HG03039 (cell line): ENCODE measurements around the gene TMEM229B.
"Not testable (repeated sequence)": the region's sequence is repeated elsewhere in the genome, so short reads cannot be mapped to it uniquely, and the experiment has no call there.

ENCODE experiments used
- ATAC-seq: cut with Tn5 transposase; IDR thresholded peaks from one replicate; pipeline ENCODE4 v1.9.1; 2021; ENCODE audit warnings: mild to moderate bottlenecking, moderate library complexity; ENCODE audit not compliant: unreplicated experiment

TMEM229B gene

DNA sequence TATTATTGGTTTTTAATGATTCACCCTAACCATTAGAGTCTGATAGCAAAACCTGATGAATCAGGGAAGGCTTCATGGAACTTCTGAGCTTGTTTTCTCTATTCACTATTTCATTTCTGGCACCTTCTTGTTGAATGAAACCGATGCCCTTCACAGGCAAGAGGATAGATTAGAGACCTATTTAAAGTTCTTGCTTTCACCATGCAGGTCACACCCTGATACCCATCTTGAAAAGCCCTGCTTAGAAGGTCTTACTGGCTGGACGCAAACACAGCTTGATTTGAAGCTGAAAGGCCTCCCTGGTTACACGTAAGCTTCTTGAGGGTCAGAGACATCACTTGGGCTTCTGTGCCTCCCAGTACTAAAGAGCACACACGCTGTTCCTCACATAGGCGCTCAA is 29.2 kb downstream of the TMEM229B start:
- no peak for ATAC-seq

DNA sequence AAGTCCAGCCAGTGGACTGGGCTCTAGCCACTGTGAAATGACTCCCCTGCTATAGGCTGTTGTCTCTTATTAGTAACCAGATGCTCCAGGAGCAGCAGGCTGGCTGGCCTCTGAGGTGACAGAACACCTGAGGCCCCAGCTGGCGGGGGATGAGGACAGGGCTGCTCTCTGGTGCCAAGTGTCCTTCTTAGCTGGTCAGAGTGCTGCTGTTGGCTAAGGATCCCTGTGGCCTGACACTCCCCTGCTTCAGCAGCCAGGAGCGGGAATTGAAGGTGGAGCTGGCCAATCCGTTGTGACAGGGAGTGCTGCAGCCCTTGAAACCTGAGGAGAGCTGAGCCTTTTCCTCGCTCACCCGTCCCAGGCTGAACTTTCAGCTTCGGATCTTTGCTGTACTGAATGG is 30.7 kb downstream of the TMEM229B start:
- no peak for ATAC-seq

DNA sequence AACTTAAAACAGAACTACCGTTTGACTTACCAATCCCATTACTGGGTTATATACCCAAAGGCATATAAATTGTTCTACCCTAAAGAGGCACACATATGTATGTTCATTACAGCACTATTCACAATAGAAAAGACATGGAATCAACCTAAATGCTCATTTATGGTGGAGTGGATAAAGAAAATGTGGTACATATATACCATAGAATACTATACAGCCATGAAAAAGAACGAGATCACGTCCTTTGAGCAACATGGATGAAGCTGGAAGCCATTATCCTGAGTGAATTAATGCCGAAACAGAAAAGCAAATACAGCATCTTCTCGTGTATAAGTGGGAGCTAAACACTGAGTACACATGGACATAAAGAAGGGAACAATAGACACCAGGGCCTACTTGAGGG is 31.8 kb downstream of the TMEM229B start:
- no peak for ATAC-seq

DNA sequence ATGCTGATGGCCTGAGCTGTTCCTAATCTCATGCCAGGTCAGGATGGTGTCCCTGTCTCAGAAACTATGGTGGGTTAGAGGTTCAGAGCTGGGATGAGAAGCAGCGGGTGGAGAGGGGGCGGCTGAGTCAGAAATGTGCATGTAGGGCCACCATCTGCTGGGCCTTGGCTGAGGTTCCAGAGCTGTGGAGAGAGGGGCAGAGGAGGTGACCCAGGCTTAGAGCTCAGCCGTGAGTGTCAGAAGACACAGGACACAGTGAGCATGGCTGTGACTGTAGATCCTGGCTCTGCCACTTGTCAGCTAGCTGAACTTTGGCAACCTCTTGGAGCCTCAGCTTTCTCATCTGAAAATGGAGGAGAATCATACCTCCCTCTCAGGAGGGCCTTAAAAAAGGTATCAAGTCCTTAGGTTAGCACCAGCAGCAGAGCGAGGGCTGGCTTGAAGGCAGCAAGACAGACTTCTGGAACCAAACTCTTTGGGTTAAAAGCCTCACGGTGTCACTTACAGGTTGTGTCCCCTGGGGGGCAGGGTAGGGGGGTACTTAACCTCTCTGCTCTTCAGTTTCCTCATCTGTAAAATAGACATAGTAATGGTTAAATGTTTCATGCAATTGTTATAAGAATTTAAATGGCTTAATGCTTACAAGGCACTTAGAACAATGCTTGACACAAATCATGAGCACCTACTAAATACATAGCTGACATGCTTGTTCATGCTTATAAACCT is 34.8 kb downstream of the TMEM229B start:
- no peak for ATAC-seq

DNA sequence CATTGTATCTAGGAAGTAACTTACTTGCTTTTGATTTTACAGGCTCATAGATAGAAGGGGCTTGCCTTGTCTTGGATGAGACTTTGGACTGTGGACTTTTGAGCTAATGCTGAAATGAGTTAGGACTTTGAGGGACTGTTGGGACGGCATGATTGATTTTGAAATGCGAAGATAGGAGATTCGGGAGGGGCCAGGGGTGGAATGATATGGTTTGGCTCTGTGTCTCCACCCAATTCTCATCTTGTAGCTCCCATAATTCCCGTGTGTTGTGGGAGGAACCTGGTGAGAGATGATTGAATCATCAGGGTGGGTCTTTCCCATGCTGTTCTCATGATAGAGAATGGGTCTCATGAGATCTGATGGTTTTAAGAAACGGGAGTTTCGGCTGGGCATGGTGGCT is 36.9 kb downstream of the TMEM229B start:
- not testable (repeated sequence) for ATAC-seq

DNA sequence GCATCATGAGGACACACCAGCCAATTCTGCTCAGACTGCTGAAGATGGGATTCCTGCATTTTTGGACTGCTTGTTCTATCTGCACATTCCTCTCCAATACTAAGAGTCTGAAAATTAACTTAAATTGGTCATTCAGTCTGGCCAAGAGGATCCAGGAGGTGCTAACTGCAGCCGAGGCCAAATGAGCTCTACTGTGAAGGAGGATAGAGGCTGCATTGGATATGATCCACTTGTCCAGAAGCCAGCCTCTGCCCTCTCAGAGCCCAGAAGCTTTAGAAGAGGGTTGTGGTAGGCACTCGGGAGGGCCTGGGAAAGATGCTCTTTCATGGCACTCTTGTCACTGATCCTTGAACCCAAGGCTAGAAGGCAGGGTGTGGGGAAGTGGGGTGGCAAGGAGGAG is 39.4 kb downstream of the TMEM229B start:
- no peak for ATAC-seq

DNA sequence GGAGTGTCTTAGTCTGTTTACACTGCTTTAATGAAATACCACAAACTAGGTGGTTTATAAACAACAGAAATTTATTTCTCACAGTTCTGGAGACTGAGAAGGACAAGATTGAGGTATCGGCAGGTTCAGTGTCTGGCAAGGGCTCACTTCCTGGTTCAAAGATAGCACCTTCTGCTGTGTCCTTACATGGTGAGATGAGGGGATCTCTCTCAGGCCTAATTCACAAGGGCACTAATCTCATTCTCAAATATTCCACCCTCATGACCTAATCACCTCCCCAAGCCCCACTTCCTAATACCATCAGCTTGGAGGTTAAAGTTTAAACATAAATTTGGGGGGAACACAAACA is 41.5 kb downstream of the TMEM229B start:
- no peak for ATAC-seq

DNA sequence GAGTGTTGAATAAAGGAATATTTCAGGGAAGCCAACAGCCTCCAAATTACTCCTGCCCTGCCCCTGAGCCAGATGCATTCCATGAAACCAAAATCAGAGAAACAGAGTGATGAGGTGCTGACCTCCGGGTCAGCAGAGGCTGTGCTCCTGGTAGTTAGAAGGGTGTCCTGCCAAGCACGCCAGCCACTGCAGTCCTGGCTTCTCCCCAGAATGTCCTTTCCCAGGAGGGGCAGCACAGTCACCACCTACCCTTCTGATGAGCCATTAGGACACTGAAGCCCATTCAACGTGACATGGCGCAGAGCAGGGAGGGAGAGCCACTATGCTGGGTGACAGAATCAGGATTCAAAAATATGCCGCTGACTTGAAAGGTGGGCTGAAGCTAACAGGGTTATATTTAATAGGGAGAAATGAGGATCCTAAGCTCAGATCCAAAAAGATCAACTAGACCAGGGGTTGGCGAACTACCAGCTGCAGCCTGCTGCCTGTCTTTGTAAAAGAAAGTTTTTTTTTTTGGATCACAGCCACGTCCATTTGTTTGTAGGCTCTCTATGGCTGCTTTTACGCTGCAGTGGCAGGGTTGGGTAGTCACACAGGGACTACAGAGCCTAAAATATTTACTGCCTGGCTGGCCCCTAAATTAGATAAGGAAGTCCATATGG is 42.0 kb downstream of the TMEM229B start:
- ATAC-seq, result no peak

DNA sequence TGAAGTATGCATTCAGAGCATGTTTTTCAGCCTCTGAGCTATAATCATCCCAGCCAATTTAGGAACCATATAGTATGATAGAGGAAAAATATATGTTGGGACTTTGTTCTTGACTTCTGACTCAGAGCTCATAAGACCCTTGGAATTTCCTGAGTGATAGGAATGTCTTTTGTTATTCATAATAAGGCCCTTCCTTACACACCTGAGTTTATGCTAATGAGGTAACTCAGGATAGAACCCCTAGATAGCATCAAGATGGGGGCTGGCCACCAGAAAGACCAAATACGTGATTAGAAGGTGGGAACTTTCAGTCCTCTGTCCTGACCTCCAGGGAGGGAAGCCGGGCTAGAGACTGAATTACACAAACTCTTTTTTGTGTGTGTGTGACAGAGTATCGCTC is 44.1 kb downstream of the TMEM229B start:
- ATAC-seq, result no peak

DNA sequence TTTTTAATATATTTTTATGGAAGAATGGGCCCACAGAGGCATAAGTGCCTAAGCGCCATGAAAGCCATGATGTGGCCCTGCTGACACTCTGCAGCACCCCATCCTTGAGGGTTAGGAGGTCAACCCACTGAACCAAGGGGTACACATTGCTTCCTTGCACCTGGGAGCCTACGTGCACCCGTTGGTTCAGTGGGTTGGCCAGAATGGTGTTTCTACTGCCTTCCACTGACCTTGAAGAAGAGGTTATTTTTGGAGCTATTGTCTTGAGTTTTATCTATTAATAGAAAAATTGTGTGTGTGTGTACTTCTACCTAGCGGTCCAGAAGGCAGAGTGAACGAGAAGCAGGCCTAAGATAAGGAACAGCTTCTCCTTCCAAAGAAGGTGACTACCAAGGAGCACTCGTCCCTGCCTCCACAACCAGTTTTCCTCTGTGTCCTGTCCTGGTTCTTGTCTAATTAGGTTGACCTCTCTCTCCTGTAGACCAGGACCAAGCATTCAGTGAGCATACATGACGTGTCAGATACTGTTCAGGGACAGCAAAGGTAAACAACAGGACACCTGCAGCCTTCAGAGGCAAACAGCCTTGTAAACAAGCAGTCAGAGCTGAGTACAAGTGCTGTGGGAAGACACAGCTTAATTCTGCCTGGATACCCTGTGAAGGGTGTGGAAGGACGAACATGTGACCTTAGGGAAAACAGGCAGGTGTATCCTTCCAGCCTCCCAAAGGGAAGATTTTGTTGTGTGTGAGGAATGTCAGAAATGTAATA is 46.2 kb downstream of the TMEM229B start:
- ATAC-seq, result no peak

DNA sequence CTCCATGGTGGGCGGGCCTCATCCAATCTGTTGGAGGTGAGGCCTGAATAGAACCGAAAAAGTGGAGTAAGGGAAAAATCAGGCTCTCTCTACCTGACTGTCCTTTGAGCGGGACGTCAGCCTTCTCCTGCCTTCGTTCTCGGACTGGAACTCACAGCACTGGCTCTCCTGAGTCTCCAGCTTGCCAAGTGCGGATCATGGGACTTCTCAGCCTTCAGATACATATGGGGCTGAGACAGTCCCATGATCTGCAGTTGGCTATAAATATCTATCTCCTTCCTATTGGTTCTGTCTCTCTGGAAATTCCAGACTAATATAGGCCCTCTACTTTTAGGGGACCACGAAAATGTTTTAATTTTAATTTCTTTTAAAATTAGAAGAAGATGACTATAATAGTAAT is 46.8 kb downstream of the TMEM229B start:
- no peak for ATAC-seq

DNA sequence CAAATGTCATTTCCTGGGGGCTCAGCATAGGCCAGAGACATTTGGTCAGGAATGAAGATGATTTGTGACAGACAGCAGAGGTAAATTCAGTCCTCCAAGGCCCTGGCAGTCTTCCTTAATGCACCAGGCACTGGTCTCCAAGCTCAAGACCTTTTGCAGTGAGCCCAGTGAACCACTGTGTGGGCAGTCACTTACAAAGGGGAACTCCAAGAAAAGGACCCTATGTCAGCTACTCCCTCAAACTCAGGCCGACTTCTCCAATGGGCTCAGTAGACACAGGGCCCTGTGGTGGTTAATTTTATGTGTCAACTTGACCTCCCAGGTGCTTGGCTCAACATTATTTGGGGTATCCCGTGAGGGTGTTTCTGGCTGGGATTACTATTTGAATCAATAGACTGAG is 47.3 kb downstream of the TMEM229B start:
- ATAC-seq, result no peak

DNA sequence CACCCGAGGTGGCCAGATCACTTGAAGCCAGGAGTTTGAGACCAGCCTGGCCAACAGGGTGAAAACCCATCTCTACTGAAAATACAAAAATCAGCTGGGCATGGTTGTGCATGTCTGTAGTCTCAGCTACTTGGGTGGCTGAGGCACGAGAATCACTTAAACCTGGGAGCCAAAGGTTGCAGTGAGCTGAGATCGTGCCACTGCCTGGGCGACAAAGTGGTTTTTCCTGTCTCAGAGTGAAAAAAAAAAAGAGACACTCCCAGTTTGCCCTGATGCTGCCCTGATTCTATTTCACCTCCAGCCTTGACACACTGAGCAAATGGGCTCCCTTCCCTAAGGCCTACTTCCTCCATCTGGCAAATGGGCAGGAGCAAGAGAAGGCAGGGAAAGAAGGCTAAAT is 48.0 kb downstream of the TMEM229B start:
- no peak for ATAC-seq

DNA sequence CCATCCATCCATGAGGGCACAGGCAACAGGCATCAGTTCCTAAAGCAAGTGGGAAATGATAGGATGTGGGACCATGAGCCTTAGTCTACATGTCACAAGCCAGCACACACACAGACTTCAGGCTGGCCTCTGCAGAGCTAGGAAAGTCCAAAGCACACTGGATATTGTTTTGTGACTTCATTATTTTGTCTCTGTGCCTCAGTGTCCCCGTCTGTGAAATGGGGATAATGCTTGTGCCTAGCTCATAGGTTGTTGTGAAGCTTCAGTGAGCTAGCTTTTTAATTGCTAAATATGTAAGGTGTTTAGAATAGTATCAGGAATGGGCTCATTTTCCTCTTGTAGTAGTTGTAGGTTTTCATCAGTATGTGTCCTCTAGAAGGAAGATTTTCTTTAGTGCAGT is 49.6 kb downstream of the TMEM229B start:
- ATAC-seq, result no peak

DNA sequence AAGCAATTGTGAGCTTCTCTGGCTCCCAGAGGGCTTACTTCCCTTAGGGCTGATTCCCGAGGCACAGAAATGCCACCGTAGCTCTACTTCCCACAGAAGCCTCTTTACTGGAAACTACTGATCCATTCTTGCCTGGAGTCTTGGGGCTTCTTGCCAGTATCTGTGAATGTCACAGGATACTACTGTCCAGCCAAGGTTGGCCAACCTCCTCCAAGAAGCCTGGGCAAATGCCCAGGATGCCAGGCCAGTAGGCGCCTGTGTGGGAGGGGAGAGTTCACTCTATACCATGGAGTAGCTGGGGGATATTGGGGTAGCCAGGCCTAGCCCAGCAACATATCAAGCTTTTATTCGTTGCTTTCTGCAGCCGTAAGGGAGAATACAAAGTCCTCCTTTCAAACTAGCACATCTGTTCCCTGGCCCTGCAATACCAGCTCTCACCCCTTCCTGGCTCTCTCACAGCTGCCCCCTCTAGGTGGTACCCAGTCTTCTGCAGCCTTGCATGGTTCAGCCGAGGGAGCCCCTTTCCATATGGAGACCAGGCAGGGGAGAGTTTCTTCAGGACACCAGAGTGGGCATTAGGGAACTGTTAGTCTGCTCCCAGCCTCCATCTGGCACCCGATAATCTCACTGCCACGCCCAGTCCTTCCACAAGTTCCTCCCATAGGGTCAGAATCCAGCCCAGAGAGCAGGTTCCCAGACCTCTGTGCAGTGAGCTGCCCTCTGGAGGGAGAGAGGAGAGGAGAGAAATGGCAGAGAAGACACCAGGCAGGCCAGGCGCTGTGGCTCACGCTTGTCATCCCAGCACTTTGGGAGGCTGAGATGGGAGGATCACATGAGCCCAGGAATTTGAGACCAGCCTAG is 52.3 kb downstream of the TMEM229B start:
- no peak for ATAC-seq

DNA sequence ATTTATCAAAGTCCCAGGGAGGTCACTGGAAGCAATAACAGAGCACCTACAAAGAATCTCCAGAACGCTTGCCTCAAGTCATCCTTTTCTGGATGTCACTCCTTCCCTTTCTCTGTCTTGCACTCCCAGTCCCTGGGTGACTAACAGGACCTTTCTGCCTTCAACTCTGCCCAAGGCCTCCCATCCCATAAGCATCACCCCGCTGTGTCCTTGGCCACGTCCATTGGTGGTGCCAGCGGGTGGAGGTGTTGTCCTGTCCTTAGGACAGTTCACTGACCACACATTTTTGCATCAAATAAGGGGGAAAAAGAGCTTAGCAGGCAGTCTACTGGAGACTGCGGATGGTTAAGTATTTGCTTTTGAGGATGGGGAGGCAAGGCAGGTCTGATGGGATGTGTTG is 52.9 kb downstream of the TMEM229B start:
- no peak for ATAC-seq

DNA sequence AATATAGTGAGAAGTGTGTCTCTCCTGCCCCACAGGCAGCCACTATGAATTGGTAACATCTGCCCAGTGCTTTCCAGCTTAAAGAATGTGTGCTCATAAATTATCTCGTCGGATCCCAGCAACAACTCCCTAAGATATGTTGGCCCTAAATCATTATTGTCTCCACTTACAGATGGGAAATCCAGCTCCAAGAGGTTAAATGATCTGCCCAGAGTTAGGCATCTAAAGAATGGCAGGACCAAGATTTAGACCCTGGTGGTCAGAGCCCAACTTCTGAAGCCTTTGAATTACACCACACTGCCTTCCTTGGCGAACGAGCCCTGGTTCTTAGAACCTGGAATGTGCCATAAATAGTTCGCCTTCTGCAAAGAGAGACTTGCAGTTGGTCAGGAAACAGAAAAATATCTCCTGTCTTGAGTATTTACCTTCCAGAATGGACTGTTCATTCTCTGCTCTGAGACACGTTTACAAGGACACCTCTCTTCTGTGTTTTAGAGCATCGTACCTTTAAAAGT is 56.4 kb downstream of the TMEM229B start:
- no peak for ATAC-seq

DNA sequence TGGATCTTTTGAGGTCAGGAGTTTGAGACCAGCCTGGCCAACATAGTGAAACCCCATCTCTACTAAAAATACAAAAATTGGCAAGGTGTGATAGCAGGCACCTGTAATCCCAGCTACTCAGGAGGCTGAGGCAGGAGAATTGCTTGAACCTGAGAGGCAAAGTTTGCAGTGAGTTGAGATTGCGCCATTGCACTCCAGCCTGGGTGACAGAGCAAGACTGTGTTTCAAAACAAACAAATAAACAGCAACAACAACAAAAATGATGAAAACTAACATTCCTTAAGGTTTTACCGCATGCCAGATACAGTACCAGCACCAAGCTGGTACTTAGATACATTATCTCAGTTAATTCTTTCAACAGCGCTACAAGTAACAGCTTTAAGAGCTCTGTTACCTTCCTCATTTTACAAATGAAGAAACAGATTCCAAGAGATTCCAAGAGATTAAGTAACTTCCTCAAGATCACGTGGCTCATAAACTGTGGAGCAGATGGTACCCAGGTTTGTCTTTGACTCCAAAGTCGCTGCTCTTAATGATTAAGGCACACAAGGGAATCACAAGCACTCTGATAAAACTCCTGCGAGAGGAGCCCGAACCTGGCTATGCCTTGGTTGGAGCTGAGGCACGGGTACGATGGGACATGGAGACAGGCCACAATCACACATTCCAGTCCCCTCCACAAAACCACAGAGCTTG is 58.9 kb downstream of the TMEM229B start:
- no peak for ATAC-seq

DNA sequence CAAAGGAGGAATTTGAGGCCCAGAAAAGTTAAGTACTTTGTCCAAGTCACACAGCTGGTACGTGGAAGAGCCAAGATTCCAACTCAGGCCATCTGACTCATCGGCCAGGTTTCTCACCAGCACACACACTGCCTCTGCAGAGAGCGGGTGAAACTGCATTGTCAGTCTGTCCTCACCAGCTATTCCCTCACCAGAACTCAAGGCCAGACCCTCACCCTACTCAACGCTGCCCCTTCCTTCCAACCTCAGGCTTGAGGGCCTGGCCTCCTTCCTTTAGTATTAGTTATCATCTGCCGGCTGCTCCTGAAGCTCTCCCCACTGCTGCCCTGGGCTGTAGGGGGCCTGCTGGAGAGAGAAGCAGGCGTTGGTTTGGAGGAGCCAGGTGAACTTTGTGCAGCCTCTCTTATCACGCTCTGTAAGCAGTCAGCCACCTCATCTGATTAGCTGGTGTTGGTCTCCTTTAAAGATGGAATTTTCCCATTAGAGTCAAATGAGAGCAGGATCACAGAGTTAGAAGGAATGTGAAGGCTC is 60.0 kb downstream of the TMEM229B start:
- no peak for ATAC-seq

DNA sequence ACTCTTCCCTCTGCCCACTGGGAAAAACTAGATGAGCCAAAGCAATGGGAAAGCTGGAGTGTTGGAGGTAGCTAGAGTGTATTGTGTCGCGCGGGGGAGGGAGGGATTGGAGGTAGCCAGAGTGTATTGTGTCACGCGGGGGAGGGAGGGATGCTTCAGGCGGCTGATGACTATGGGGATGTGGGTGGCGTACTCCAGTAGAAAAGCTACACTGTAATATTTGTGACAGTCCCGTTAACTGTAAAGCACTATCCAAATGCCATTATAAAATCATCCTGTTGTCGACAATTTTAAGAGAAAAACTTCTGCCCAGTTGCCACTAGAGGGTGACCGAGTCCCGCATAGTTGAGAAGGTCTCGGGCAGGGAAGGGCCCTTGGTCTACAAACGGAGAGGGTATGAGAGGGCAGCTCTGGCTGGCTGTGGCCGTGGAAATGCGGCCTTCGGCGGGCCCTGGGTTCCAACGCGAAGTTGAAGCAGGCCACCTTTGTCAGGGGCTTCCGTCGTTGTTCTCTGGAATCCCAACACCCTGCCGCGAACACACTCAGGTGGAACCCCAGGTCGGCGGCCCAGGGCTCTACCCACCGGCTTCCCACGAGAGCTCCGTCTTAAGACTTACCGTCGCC is 61.4 kb downstream of the TMEM229B start:
- ATAC-seq, result no peak
